GM18508 (cell line): ENCODE results near the gene CLDN6.

Source experiments
- ATAC-seq: cut with Tn5 transposase; IDR thresholded peaks from one replicate; pipeline ENCODE4 v1.9.1; 2021; ENCODE audit warnings: moderate number of reproducible peaks; ENCODE audit not compliant: insufficient read depth, unreplicated experiment

The CLDN6 gene

GRCh38 chr16:2992383-2993081 is 25.5 kb downstream of the CLDN6 start:
- no peak for ATAC-seq

GRCh38 chr16:2991566-2992261 is 26.3 kb downstream of the CLDN6 start:
- no peak for ATAC-seq

GRCh38 chr16:2990891-2991290 is 27.1 kb downstream of the CLDN6 start:
- ATAC-seq: no peak

- ATAC-seq: no peak
Measured at GRCh38 chr16:2988590-2989099, 29.3 kb downstream of the CLDN6 start.

- ATAC-seq: no peak
Measured at GRCh38 chr16:2987833-2988232, 30.1 kb downstream of the CLDN6 start.

GRCh38 chr16:2987286-2987685 is 30.7 kb downstream of the CLDN6 start:
- ATAC-seq: no peak

GRCh38 chr16:2986623-2987188 is 31.3 kb downstream of the CLDN6 start:
- no peak for ATAC-seq

- no peak for ATAC-seq
Measured at GRCh38 chr16:2985893-2986355, 32.1 kb downstream of the CLDN6 start.

GRCh38 chr16:2985462-2985861 is 32.5 kb downstream of the CLDN6 start:
- no peak for ATAC-seq

- ATAC-seq: no peak
Measured at GRCh38 chr16:2983706-2984136, 34.3 kb downstream of the CLDN6 start.

GRCh38 chr16:2982402-2982801 is 35.6 kb downstream of the CLDN6 start:
- ATAC-seq: no peak

GRCh38 chr16:2981899-2982250 is 36.1 kb downstream of the CLDN6 start:
- ATAC-seq: no peak

- no peak for ATAC-seq
Measured at GRCh38 chr16:2981177-2981898, 36.6 kb downstream of the CLDN6 start.

GRCh38 chr16:2980227-2981176 is 37.5 kb downstream of the CLDN6 start, which contains the start of gene PKMYT1:
PKMYT1 (minus strand) TSS chr16:2980446; CDS start chr16:2979657, 789 bp downstream.
- ATAC-seq: no peak

GRCh38 chr16:2979669-2980226 is 38.2 kb downstream of the CLDN6 start:
- ATAC-seq: no peak

- no peak for ATAC-seq
Measured at GRCh38 chr16:2977440-2977839, 40.5 kb downstream of the CLDN6 start.

- no peak for ATAC-seq
Measured at GRCh38 chr16:2976673-2977072, 41.3 kb downstream of the CLDN6 start.

GRCh38 chr16:2976201-2976600 is 41.8 kb downstream of the CLDN6 start:
- ATAC-seq: no peak

GRCh38 chr16:2975161-2975795 is 42.7 kb downstream of the CLDN6 start:
- no peak for ATAC-seq
